Keratinocyte (primary cell): Measurements from ENCODE around the gene SHANK1.

Experiments used
- CTCF ChIP-seq, 3 experiments: IDR thresholded peaks in 1 of 3; conservative IDR thresholded peaks in 1 of 3; optimal IDR thresholded peaks in 1 of 3; 2 replicates in 2 of 3; 3 replicates in 1 of 3; pipeline versions ENCODE3 to v1.5.1; 2011; ENCODE audit warnings: low read length in 3 of 3, mild to moderate bottlenecking in 3 of 3, moderate library complexity in 2 of 3, control low read depth in 1 of 3, inconsistent platforms in 1 of 3; ENCODE audit not compliant: insufficient read depth in 2 of 3; ENCODE audit errors: extremely low read depth in 1 of 3
- EZH2 ChIP-seq: IDR thresholded peaks from one replicate; pipeline ENCODE4 v1.6.1; 2012; ENCODE audit warnings: inconsistent platforms, mild to moderate bottlenecking, low read length, moderate library complexity

GRCh38 chr19:50667759-50668231, 51.8 kb downstream of the SHANK1 start:
- TF ChIP-seq CTCF (optimal IDR thresholded peaks at IDR 0.05 in 1 of 3, IDR thresholded peaks at IDR 0.05 in 1 of 3, conservative IDR thresholded peaks at IDR 0.05 in 1 of 3; ENCODE audit: extremely low read depth in 1 of 3, insufficient read depth in 2 of 3, low read length in 3 of 3) (no peak), EZH2 (peak; percentile 79)
